A673 (cell line): ENCODE data around the gene ZNF280A.

ENCODE experiments used
- EZH2 ChIP-seq: fragments of 200-600 bp; sonication (generic); IDR thresholded peaks from 2 replicates; pipeline ENCODE4 v1.6.1; 2017; ENCODE audit warnings: borderline replicate concordance, low read depth, mild to moderate bottlenecking, mixed read lengths, antibody characterized with exemption, low read length; ENCODE audit not compliant: poor library complexity, severe bottlenecking
- TF ChIP-seq, protein P1 (sequence below): fragments of 300-800, 200-600 bp; sonication (generic); conservative IDR thresholded peaks from 2 replicates; pipeline ENCODE4 v1.5.1; 2017; ENCODE audit warnings: low read depth, mild to moderate bottlenecking, antibody characterized with exemption, low read length, moderate library complexity, mixed read lengths

GRCh38 chr22:22550789-22551434 is 30.8 kb upstream of the ZNF280A start:
- TF ChIP-seq, protein P1, sequence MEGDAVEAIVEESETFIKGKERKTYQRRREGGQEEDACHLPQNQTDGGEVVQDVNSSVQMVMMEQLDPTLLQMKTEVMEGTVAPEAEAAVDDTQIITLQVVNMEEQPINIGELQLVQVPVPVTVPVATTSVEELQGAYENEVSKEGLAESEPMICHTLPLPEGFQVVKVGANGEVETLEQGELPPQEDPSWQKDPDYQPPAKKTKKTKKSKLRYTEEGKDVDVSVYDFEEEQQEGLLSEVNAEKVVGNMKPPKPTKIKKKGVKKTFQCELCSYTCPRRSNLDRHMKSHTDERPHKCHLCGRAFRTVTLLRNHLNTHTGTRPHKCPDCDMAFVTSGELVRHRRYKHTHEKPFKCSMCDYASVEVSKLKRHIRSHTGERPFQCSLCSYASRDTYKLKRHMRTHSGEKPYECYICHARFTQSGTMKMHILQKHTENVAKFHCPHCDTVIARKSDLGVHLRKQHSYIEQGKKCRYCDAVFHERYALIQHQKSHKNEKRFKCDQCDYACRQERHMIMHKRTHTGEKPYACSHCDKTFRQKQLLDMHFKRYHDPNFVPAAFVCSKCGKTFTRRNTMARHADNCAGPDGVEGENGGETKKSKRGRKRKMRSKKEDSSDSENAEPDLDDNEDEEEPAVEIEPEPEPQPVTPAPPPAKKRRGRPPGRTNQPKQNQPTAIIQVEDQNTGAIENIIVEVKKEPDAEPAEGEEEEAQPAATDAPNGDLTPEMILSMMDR, result no peak
- TF ChIP-seq EZH2, result no peak
